Measurements from ENCODE around the gene CASKIN1. TPM values are rescaled to one million over a fixed set of nuclear protein-coding genes. Genes with fewer than 3 reads are reported as not detected.

Gene CASKIN1
- total RNA-seq, 4 donors from 2014 or later = under 0.01 to 0.14 TPM; not detected in 2

GRCh38 chr16:2188395-2188794 lies 8.0 kb downstream of the CASKIN1 start:
- WGBS, 2 donors (ENCODE audit: low coverage in 1 of 2) = 94 to 100% methylated on average over 1 to 8 of the region's 8 CpGs
- H3K4me1 ChIP-seq = no peaks in the 10 kb centered on the region
- H3K27ac ChIP-seq = no peak overlapping the region
- H3K36me3 ChIP-seq = no peaks in the 10 kb centered on the region
- no peak for DNase-seq
- intact Hi-C loops (cut with DNase I; ENCODE audit: low total_unique reads) = no loop called here
- no peaks in the 10 kb centered on the region for H3K9me3 ChIP-seq
- H3K4me3 ChIP-seq = no peak overlapping the region
- in situ Hi-C loops (cut with MboI; ENCODE audit: low pct_ligation_motif_present in 1 of 4, low pct_unique_long_range_greater_than_20kb in 1 of 4, low sequenced_read_pairs in 3 of 4) = loop anchor here in 1 of 4 donors (25.0 kb wide), 1 partner anchor 299 kb away; the partner anchor contains the start of gene TBC1D24
- no peak for TF ChIP-seq POLR2A (IDR thresholded peaks at IDR 0.05)
- peaks cover 20% of the 10 kb centered on the region for H3K27me3 ChIP-seq

DNA sequence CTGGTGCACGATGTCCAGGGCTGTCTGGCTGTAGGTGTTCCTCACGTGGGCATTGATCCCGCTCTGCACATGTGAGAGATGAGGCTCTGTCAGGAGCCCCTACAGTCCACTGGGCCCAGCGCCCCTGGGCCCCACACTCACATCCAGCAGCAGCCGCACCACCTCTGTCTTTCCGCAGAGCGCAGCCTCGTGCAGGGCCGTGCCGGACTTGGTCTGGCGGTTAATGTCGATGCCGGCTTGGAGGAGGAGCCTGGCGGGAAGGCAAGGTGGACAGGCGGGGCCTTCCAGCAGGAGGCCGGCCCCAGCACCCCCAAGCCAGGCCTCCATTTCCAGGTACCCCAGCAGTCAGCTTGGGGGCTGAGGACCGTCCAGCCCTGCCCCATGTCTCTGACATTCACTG lies 9.2 kb downstream of the CASKIN1 start:
- Histone ChIP-seq H3K27ac (no peak overlapping the region), H3K4me3 (no peak overlapping the region), H3K27me3 (peaks cover 18% of the 10 kb centered on the region), H3K36me3 (no peaks in the 10 kb centered on the region), H3K4me1 (no peaks in the 10 kb centered on the region), H3K9me3 (no peaks in the 10 kb centered on the region)
- DNase-seq = no peak
- intact Hi-C loops (cut with DNase I; ENCODE audit: low total_unique reads) (no loop called here), in situ Hi-C loops (cut with MboI; ENCODE audit: low pct_ligation_motif_present in 1 of 4, low pct_unique_long_range_greater_than_20kb in 1 of 4, low sequenced_read_pairs in 3 of 4) (loop anchor here in 1 of 4 donors (25.0 kb wide), 1 partner anchor 300 kb away; the partner anchor contains the start of gene TBC1D24)
- 40 to 66% methylated on average over 1 to 17 of the region's 17 CpGs for WGBS, 2 donors (ENCODE audit: low coverage in 1 of 2)
- TF ChIP-seq POLR2A (IDR thresholded peaks at IDR 0.05) = no peak
- no peak for TF ChIP-seq EP300 (IDR thresholded peaks at IDR 0.05; ENCODE audit: low read depth)
- TF ChIP-seq, protein P1, sequence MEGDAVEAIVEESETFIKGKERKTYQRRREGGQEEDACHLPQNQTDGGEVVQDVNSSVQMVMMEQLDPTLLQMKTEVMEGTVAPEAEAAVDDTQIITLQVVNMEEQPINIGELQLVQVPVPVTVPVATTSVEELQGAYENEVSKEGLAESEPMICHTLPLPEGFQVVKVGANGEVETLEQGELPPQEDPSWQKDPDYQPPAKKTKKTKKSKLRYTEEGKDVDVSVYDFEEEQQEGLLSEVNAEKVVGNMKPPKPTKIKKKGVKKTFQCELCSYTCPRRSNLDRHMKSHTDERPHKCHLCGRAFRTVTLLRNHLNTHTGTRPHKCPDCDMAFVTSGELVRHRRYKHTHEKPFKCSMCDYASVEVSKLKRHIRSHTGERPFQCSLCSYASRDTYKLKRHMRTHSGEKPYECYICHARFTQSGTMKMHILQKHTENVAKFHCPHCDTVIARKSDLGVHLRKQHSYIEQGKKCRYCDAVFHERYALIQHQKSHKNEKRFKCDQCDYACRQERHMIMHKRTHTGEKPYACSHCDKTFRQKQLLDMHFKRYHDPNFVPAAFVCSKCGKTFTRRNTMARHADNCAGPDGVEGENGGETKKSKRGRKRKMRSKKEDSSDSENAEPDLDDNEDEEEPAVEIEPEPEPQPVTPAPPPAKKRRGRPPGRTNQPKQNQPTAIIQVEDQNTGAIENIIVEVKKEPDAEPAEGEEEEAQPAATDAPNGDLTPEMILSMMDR (IDR thresholded peaks at IDR 0.05) = no peak
- TF ChIP-seq POLR2AphosphoS5 (IDR thresholded peaks at IDR 0.05) = no peak

- Histone ChIP-seq H3K27ac (no peak overlapping the region), H3K36me3 (no peaks in the 10 kb centered on the region), H3K27me3 (peaks cover 18% of the 10 kb centered on the region), H3K9me3 (no peaks in the 10 kb centered on the region), H3K4me1 (no peaks in the 10 kb centered on the region), H3K4me3 (no peak overlapping the region)
- intact Hi-C loops (cut with DNase I; ENCODE audit: low total_unique reads) (no loop called here), in situ Hi-C loops (cut with MboI; ENCODE audit: low pct_ligation_motif_present in 1 of 4, low pct_unique_long_range_greater_than_20kb in 1 of 4, low sequenced_read_pairs in 3 of 4) (loop anchor here in 1 of 4 donors (25.0 kb wide), 1 partner anchor 301 kb away; the partner anchor contains the start of gene TBC1D24)
- TF ChIP-seq EP300 (IDR thresholded peaks at IDR 0.05; ENCODE audit: low read depth) (no peak), POLR2AphosphoS5 (IDR thresholded peaks at IDR 0.05) (no peak), POLR2A (IDR thresholded peaks at IDR 0.05) (no peak)
- TF ChIP-seq, protein P1 (IDR thresholded peaks at IDR 0.05) = no peak
- no peak for DNase-seq
- 89% methylated on average over 17 of the region's 20 CpGs; no CpG with 5 or more reads in 1 of the 2 donors for WGBS, 2 donors (ENCODE audit: low coverage in 1 of 2)
Observed at GRCh38 chr16:2186505-2186904, 9.9 kb downstream of the CASKIN1 start.

DNA sequence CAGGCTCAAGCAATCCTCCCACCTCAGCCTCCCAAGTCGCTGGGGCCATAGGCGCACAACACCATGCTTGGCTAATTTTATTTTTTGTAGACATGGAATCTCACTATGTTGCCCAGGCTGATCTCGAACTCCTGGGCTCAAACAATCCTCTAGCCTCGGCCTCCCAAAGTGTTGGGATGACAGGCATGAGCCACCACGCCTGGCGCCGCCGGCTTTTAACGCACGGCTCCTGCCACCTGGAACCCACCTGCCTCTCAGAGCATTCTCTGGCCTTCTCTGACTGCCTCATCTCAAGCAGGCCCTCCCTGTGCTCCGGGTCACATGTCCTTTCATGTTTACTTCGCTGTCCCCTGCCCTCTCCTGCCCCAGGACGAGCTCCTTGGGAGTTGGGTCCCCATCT lies 10.3 kb downstream of the CASKIN1 start:
- intact Hi-C loops (cut with DNase I; ENCODE audit: low total_unique reads) (no loop called here), in situ Hi-C loops (cut with MboI; ENCODE audit: low pct_ligation_motif_present in 1 of 4, low pct_unique_long_range_greater_than_20kb in 1 of 4, low sequenced_read_pairs in 3 of 4) (loop anchor here in 1 of 4 donors (25.0 kb wide), 1 partner anchor 301 kb away; the partner anchor contains the start of gene TBC1D24)
- no peaks in the 10 kb centered on the region for H3K4me1 ChIP-seq
- TF ChIP-seq, protein P1 (IDR thresholded peaks at IDR 0.05) = no peak
- 80 to 89% methylated on average over 7 to 13 of the region's 13 CpGs for WGBS, 2 donors (ENCODE audit: low coverage in 1 of 2)
- H3K27me3 ChIP-seq = peaks cover 18% of the 10 kb centered on the region
- no peak overlapping the region for H3K27ac ChIP-seq
- H3K9me3 ChIP-seq = no peaks in the 10 kb centered on the region
- no peaks in the 10 kb centered on the region for H3K36me3 ChIP-seq
- DNase-seq = no peak
- H3K4me3 ChIP-seq = no peak overlapping the region

GRCh38 chr16:2184962-2185361 lies 11.4 kb downstream of the CASKIN1 start:
- Histone ChIP-seq H3K4me1 (no peaks in the 10 kb centered on the region), H3K4me3 (no peak overlapping the region), H3K27me3 (peaks cover 18% of the 10 kb centered on the region), H3K36me3 (no peaks in the 10 kb centered on the region), H3K27ac (no peak overlapping the region), H3K9me3 (no peaks in the 10 kb centered on the region)
- in situ Hi-C loops (cut with MboI; ENCODE audit: low pct_ligation_motif_present in 1 of 4, low pct_unique_long_range_greater_than_20kb in 1 of 4, low sequenced_read_pairs in 3 of 4) = loop anchor here in 1 of 4 donors (25.0 kb wide), 1 partner anchor 302 kb away; the partner anchor contains the start of gene TBC1D24
- intact Hi-C loops (cut with DNase I; ENCODE audit: low total_unique reads) = no loop called here
- TF ChIP-seq EP300 (IDR thresholded peaks at IDR 0.05; ENCODE audit: low read depth) (no peak), POLR2AphosphoS5 (IDR thresholded peaks at IDR 0.05) (no peak), POLR2A (IDR thresholded peaks at IDR 0.05) (no peak)
- TF ChIP-seq, protein P1 (IDR thresholded peaks at IDR 0.05) = no peak
- WGBS, 2 donors (ENCODE audit: low coverage in 1 of 2) = 76% methylated on average over 20 of the region's 20 CpGs; no CpG with 5 or more reads in 1 of the 2 donors
- DNase-seq = no peak
